Stomach (tissue), 9 donors: Measurements from ENCODE around the gene ZNF844. TPM values are rescaled to one million over a fixed set of nuclear protein-coding genes. Genes with fewer than 3 reads are reported as not detected.
A peak's percentile ranks its signal among the peaks of the same experiment; 100 is the strongest.

Experiments
- DNase-seq, 2 donors: peaks; one replicate each; pipeline versions ENCODE4 v3.0.0 to v3.0.0-alpha.2; 2013 to 2019
- H3K27ac ChIP-seq, 5 donors: fragments of 200-600 bp in 4 of 5; sonication (generic) in 4 of 5; one replicate each; pipeline ENCODE4 v1.5.1; 2013 to 2019; ENCODE audit warnings: mild to moderate bottlenecking in 1 of 5, moderate library complexity in 1 of 5
- H3K27me3 ChIP-seq, 3 donors: fragments of 200-600 bp; sonication (generic); one replicate each; pipeline ENCODE4 v1.5.1; 2017 to 2019; ENCODE audit warnings: mixed run types in 1 of 3
- H3K36me3 ChIP-seq, 4 donors: fragments of 200-600 bp; sonication (generic); 1 replicate in 3 of 4; 2 replicates in 1 of 4; pipeline ENCODE4 v1.5.1; 2016 to 2019
- H3K4me1 ChIP-seq, 4 donors: fragments of 200-600 bp; sonication (generic); one replicate each; pipeline ENCODE4 v1.5.1; 2016 to 2019
- H3K4me3 ChIP-seq, 4 donors: fragments of 200-600 bp; sonication (generic) in 3 of 4; one replicate each; pipeline ENCODE4 v1.5.1; 2016 to 2019; ENCODE audit warnings: mild to moderate bottlenecking in 1 of 4
- H3K9me3 ChIP-seq, 4 donors: fragments of 200-600 bp; sonication (generic); one replicate each; pipeline ENCODE4 v1.5.1; 2016 to 2019
- EP300 ChIP-seq: sonication (generic); formaldehyde crosslinking; IDR thresholded peaks from one replicate; pipeline ENCODE4 v1.6.1; 2017; ENCODE audit warnings: antibody characterized with exemption
- POLR2A ChIP-seq, 4 donors: fragments of 450-650 bp; IDR thresholded peaks; one replicate each; pipeline ENCODE4 v1.6.1; 2016; ENCODE audit warnings: antibody characterized with exemption in 4 of 4, control low read depth in 2 of 4, mild to moderate bottlenecking in 1 of 4, moderate library complexity in 1 of 4
- POLR2AphosphoS5 ChIP-seq, 3 donors: sonication (generic); formaldehyde crosslinking; IDR thresholded peaks; one replicate each; pipeline ENCODE4 v1.6.1; 2016; ENCODE audit warnings: antibody characterized with exemption in 3 of 3
- WGBS, 5 donors: extraction: QIAGEN DNeasy Blood & Tissue Kit in 3 of 5; methylation state at CpG; one replicate each; pipeline versions ENCODE4 v1.1.5 to v1.1.7; 2013 to 2018; 5-methylcytosine and 5-hydroxymethylcytosine counted together
- intact Hi-C: fragments of 100-400 bp; cut with DNase I; formaldehyde crosslinking; loops from one replicate; pipeline ENCODE4 v1.15.1; 2023; ENCODE audit warnings: low total_unique reads
- polyA plus RNA-seq, 3 donors: library from polyadenylated mRNA; stranded (reverse); fragments of 200-250 nt; gene quantifications; one replicate each; pipeline ENCODE4 v1.2.3, GENCODE V29; 2013
- total RNA-seq, 5 donors: library from RNA; depleted of rRNA; stranded (reverse); fragments of >200 nt; gene quantifications; one replicate each; pipeline versions ENCODE4 v1.1.0 to v1.2.3, GENCODE V29; 2014 to 2016
- TF ChIP-seq, protein P1 (sequence below), 7 experiments: fragments of 450-650 bp in 4 of 7; fragments of 200-600 bp in 3 of 7; sonication (generic) in 3 of 7; IDR thresholded peaks; one replicate each; pipeline ENCODE4 v1.5.1; 2016 to 2019; ENCODE audit warnings: antibody characterized with exemption in 7 of 7, control low read depth in 2 of 7, mild to moderate bottlenecking in 1 of 7
- donor health status: healthy with polysubstance abuse.
- donor health status: Bipolar disorder and iron deficiency.
- donor health status: healthy.

Gene ZNF844
- total and polyA plus RNA-seq, 8 donors: 1.2 to 16.1 (median 2.5) TPM

GRCh38 chr19:12034198-12034597 is 30.3 kb upstream of the ZNF844 start:
- peak in 1 of 2 donors; percentile 46 for DNase-seq
- Histone ChIP-seq H3K27ac (no peak overlapping the region), H3K9me3 (peaks cover 0 to 5% (median 1%) of the 10 kb centered on the region in 4 donors), H3K27me3 (no peaks in the 10 kb centered on the region), H3K4me1 (peaks cover 0 to 27% (median 12%) of the 10 kb centered on the region in 4 donors), H3K36me3 (peaks cover 0 to 11% (median 1%) of the 10 kb centered on the region in 4 donors), H3K4me3 (peak overlapping the region in 3 of 4 donors; percentile 82 to 89 (median 83))
- intact Hi-C loops: no loop called here
- TF ChIP-seq EP300 (no peak), POLR2AphosphoS5 (IDR thresholded peaks at IDR 0.05) (no peak), POLR2A (IDR thresholded peaks at IDR 0.05) (no peak)
- TF ChIP-seq, protein P1, sequence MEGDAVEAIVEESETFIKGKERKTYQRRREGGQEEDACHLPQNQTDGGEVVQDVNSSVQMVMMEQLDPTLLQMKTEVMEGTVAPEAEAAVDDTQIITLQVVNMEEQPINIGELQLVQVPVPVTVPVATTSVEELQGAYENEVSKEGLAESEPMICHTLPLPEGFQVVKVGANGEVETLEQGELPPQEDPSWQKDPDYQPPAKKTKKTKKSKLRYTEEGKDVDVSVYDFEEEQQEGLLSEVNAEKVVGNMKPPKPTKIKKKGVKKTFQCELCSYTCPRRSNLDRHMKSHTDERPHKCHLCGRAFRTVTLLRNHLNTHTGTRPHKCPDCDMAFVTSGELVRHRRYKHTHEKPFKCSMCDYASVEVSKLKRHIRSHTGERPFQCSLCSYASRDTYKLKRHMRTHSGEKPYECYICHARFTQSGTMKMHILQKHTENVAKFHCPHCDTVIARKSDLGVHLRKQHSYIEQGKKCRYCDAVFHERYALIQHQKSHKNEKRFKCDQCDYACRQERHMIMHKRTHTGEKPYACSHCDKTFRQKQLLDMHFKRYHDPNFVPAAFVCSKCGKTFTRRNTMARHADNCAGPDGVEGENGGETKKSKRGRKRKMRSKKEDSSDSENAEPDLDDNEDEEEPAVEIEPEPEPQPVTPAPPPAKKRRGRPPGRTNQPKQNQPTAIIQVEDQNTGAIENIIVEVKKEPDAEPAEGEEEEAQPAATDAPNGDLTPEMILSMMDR (IDR thresholded peaks at IDR 0.05): no peak
- 61 to 82% (median 71%) methylated on average over 2 of the region's 2 CpGs for WGBS, 5 donors

- Histone ChIP-seq H3K4me1 (peaks cover 0 to 27% (median 12%) of the 10 kb centered on the region in 4 donors), H3K27ac (peak overlapping the region in 4 of 5 donors; percentile 89 to 93 (median 90)), H3K36me3 (peaks cover 0 to 7% (median under 1%) of the 10 kb centered on the region in 4 donors), H3K27me3 (no peaks in the 10 kb centered on the region), H3K4me3 (peak overlapping the region; percentile 82 to 89 (median 86)), H3K9me3 (peaks cover 0 to under 1% (median 0%) of the 10 kb centered on the region in 4 donors)
- peak in 1 of 2 donors; percentile 35 for DNase-seq
- TF ChIP-seq EP300 (no peak), POLR2A (IDR thresholded peaks at IDR 0.05) (no peak), POLR2AphosphoS5 (IDR thresholded peaks at IDR 0.05) (no peak)
- TF ChIP-seq, protein P1 (IDR thresholded peaks at IDR 0.05): no peak
- intact Hi-C loops: no loop called here
- 19 to 26% (median 23%) methylated on average over 8 of the region's 8 CpGs for WGBS, 5 donors
Observed at GRCh38 chr19:12034620-12035019, 29.9 kb upstream of the ZNF844 start.

GRCh38 chr19:12035220-12036172 is 29.0 kb upstream of the ZNF844 start, which contains the start of gene ZNF433:
Gene ZNF433 (minus strand): TSS chr19:12035679. CDS start chr19:12035539, 140 bp downstream.
- peak; percentile 98 to 99 for DNase-seq
- Histone ChIP-seq H3K27me3 (no peaks in the 10 kb centered on the region), H3K9me3 (no peaks in the 10 kb centered on the region), H3K36me3 (no peaks in the 10 kb centered on the region), H3K27ac (peak within 1 kb of the TSS; percentile 88 to 93 (median 90)), H3K4me1 (peaks cover 0 to 27% (median 12%) of the 10 kb centered on the region in 4 donors), H3K4me3 (peak within 1 kb of the TSS; percentile 82 to 89 (median 86))
- intact Hi-C loops: no loop called here
- 1 to 5% (median 1%) methylated on average over 36 to 68 of the region's 68 CpGs for WGBS, 5 donors
- TF ChIP-seq POLR2AphosphoS5 (IDR thresholded peaks at IDR 0.05): peak in 2 of 3 donors; percentile 68 to 84
- no peak for TF ChIP-seq EP300

- no peak overlapping the region for H3K4me3 ChIP-seq
- intact Hi-C loops: no loop called here
- H3K4me1 ChIP-seq: no peaks in the 10 kb centered on the region
- peaks cover 0 to 26% (median 16%) of the 10 kb centered on the region in 4 donors for H3K36me3 ChIP-seq
- no peak overlapping the region for H3K27ac ChIP-seq
- H3K27me3 ChIP-seq: no peaks in the 10 kb centered on the region
- TF ChIP-seq, protein P1 (IDR thresholded peaks at IDR 0.05): no peak
- TF ChIP-seq POLR2AphosphoS5 (IDR thresholded peaks at IDR 0.05) (no peak), POLR2A (IDR thresholded peaks at IDR 0.05) (no peak), EP300 (no peak)
- H3K9me3 ChIP-seq: peaks cover 16 to 49% (median 32%) of the 10 kb centered on the region in 4 donors
- DNase-seq: no peak
Observed at GRCh38 chr19:12042893-12043292, 21.6 kb upstream of the ZNF844 start.
